ENCODE data around the gene GRB2.
"Not testable (repeated sequence)": the region's sequence is repeated elsewhere in the genome, so short reads cannot be mapped to it uniquely, and the experiment has no call there.

Gene GRB2

GRCh38 chr17:75348386-75349012 is 57.0 kb downstream of the GRB2 start:
- DNase-seq = no peak

- no peak for DNase-seq
Measured at GRCh38 chr17:75346906-75347305, 58.6 kb downstream of the GRB2 start.

GRCh38 chr17:75346368-75346767 is 59.1 kb downstream of the GRB2 start:
- not testable (repeated sequence) for DNase-seq

GRCh38 chr17:75345514-75346167 is 59.8 kb downstream of the GRB2 start:
- no peak for DNase-seq

GRCh38 chr17:75344666-75345065 is 60.8 kb downstream of the GRB2 start:
- DNase-seq = no peak

- DNase-seq = no peak
Measured at GRCh38 chr17:75342996-75343395, 62.5 kb downstream of the GRB2 start.

- DNase-seq = no peak
Measured at GRCh38 chr17:75341784-75342486, 63.5 kb downstream of the GRB2 start.

GRCh38 chr17:75340631-75341030 is 64.8 kb downstream of the GRB2 start:
- no peak for DNase-seq

- DNase-seq = no peak
Measured at GRCh38 chr17:75339971-75340370, 65.5 kb downstream of the GRB2 start.

GRCh38 chr17:75338335-75338734 is 67.1 kb downstream of the GRB2 start:
- DNase-seq = no peak

- no peak for DNase-seq
Measured at GRCh38 chr17:75335315-75335714, 70.2 kb downstream of the GRB2 start.

GRCh38 chr17:75334723-75335122 is 70.8 kb downstream of the GRB2 start:
- no peak for DNase-seq

GRCh38 chr17:75331671-75332070 is 73.8 kb downstream of the GRB2 start:
- DNase-seq = no peak

GRCh38 chr17:75327757-75328156 is 77.7 kb downstream of the GRB2 start:
- DNase-seq = no peak

- DNase-seq = no peak
Measured at GRCh38 chr17:75326226-75326848, 79.1 kb downstream of the GRB2 start.

GRCh38 chr17:75325827-75326225 is 79.7 kb downstream of the GRB2 start:
- no peak for DNase-seq

GRCh38 chr17:75325348-75325747 is 80.1 kb downstream of the GRB2 start:
- no peak for DNase-seq

- no peak for DNase-seq
Measured at GRCh38 chr17:75321506-75321905, 84.0 kb downstream of the GRB2 start.

GRCh38 chr17:75319904-75320691 is 85.4 kb downstream of the GRB2 start:
- no peak for DNase-seq

- DNase-seq = no peak
Measured at GRCh38 chr17:75318615-75319222, 86.8 kb downstream of the GRB2 start.

GRCh38 chr17:75318211-75318610 is 87.3 kb downstream of the GRB2 start:
- DNase-seq = no peak

GRCh38 chr17:75317671-75318070 is 87.8 kb downstream of the GRB2 start:
- DNase-seq = no peak

Measured in GOT3 (cell line).